ENCODE measurements around the gene CCDC102A. TPM values are rescaled to one million over a fixed set of nuclear protein-coding genes. Genes with fewer than 3 reads are reported as not detected.
A peak's percentile ranks its signal among the peaks of the same experiment; 100 is the strongest.

The CCDC102A gene
- total and polyA plus RNA-seq, 9 of the 15 experiments (the other 6 are each of a cell fraction or from before 2014, with no cell fraction given): 0.03 to 4.9 (median 1.4) TPM

GRCh38 chr16:57577691-57578224 is 41.4 kb upstream of the CCDC102A start:
- intact Hi-C loops (cut with micrococcal nuclease): loop anchor here (10.0 kb wide), 2 partner anchors 427 to 517 kb away; partner anchors contain the start of genes USB1 and ZNF319
- Histone ChIP-seq H3K9me3 (replicated peaks; ENCODE audit: control insufficient read depth, insufficient read depth, low read depth, low read length) (no peaks in the 10 kb centered on the region), H2AFZ (ENCODE audit: low read depth, low read length) (peak overlapping the region; percentile 14; the same call in 1 of the 2 replicates), H3K9ac (ENCODE audit: insufficient read depth in 1 of 2, low read depth in 2 of 2, low read length in 2 of 2) (peak overlapping the region in 1 of 2 experiments; percentile 82; a peak in 2 of 4 replicates), H3K4me2 (ENCODE audit: insufficient read depth, low read length) (no peak overlapping the region), H3K4me3 (no peak overlapping the region), H3K27ac (ENCODE audit: extremely low read depth, low read depth, low read length) (no peak overlapping the region), H3K9me1 (ENCODE audit: control insufficient read depth, insufficient read depth, low read length) (no peaks in the 10 kb centered on the region), H3K27me3 (ENCODE audit: control insufficient read depth in 2 of 2, insufficient read depth in 2 of 2, low read length in 2 of 2) (peaks cover 5 to 46% of the 10 kb centered on the region in 2 experiments; a peak in 4 of 5 replicates), H3K79me2 (ENCODE audit: control insufficient read depth, insufficient read depth, low read length) (no peaks in the 10 kb centered on the region), H3K4me1 (replicated peaks in 1 of 2; ENCODE audit: control insufficient read depth in 2 of 2, insufficient read depth in 2 of 2, low read length in 2 of 2) (peaks cover 0 to 16% of the 10 kb centered on the region in 2 experiments; a peak in 3 of 5 replicates), H4K20me1 (replicated peaks; ENCODE audit: control insufficient read depth, insufficient read depth, low read length) (no peaks in the 10 kb centered on the region), H3K36me3 (ENCODE audit: control insufficient read depth, insufficient read depth, low read length) (no peaks in the 10 kb centered on the region)
- no peak for ATAC-seq
- ChIA-PET CTCF (ENCODE audit: low intra/inter-chr PET ratio) (interaction anchor here (3.0 kb wide), 1 partner anchor 71 kb away, joined by 44 read pairs; no protein-coding TSS in a partner anchor), POLR2A (interaction anchor here (0.6 kb wide), 2 partner anchors 115 to 185 kb away, joined by 3 read pairs; partner anchors contain the start of gene POLR2C)
- TF ChIP-seq SMC3 (conservative IDR thresholded peaks at IDR 0.05; ENCODE audit: insufficient read depth, low read depth, low read length) (no peak), MAZ (CRISPR knock-in tag; conservative IDR thresholded peaks at IDR 0.05 in 1 of 2, IDR thresholded peaks at IDR 0.05 in 1 of 2) (0 out of 4 replicates have a peak, but pooled peaks of 1 of the 2 experiments have one; percentile 29), ZNF449 (CRISPR knock-in tag; IDR thresholded peaks at IDR 0.05) (no peak), ZBTB7A (IDR thresholded peaks at IDR 0.05; ENCODE audit: borderline replicate concordance, control insufficient read depth, low read depth, low read length) (peak; percentile 51; the same call in 1 of the 2 replicates), SMAD2 (IDR thresholded peaks at IDR 0.05; ENCODE audit: low read depth, low read length) (no peak)
- WGBS (ENCODE audit: insufficient coverage, low coverage, missing lambda C conversion rate): 0% methylated on average over 4 of the region's 4 CpGs
- no peak for FAIRE-seq
- in situ Hi-C loops (cut with MboI): no loop called here
- no TSS peak for BruUV-seq (replicated peaks)
- peak in 3 of 4 experiments; percentile 14 to 19 (median 17) for DNase-seq (ENCODE audit: extremely low read depth in 1 of 4, low spot score in 3 of 4)

Data from K562 (cell line).